Neural progenitor cell (in vitro differentiated cells): ENCODE measurements around the gene CCL21. TPM values are rescaled to one million over a fixed set of nuclear protein-coding genes. Genes with fewer than 3 reads are reported as not detected.

Experiments used
- DNase-seq: peaks from one replicate; pipeline ENCODE4 v3.0.0-alpha.2; 2016; ENCODE audit warnings: low spot score
- H2AFZ ChIP-seq: fragments of 200-600 bp; sonication (generic); replicated peaks from 2 replicates; pipeline ENCODE4 v1.6.1; 2016; ENCODE audit warnings: antibody characterized with exemption
- H3F3A ChIP-seq: fragments of 200-600 bp; sonication (generic); 2 replicates; pipeline ENCODE4 v1.6.1; 2016; ENCODE audit warnings: antibody characterized with exemption, low read depth
- H3K27ac ChIP-seq: fragments of 200-600 bp; sonication (generic); 2 replicates; pipeline ENCODE4 v1.5.1; 2016; ENCODE audit warnings: mild to moderate bottlenecking
- H3K27me3 ChIP-seq: fragments of 200-600 bp; sonication (generic); 2 replicates; pipeline ENCODE4 v1.6.1; 2016; ENCODE audit warnings: mild to moderate bottlenecking, moderate library complexity
- H3K36me3 ChIP-seq: fragments of 200-600 bp; sonication (generic); 2 replicates; pipeline ENCODE4 v1.5.1; 2016
- H3K4me1 ChIP-seq: fragments of 200-600 bp; sonication (generic); 2 replicates; pipeline ENCODE4 v1.6.1; 2016; ENCODE audit warnings: mixed run types
- H3K4me2 ChIP-seq: fragments of 200-600 bp; sonication (generic); 2 replicates; pipeline ENCODE4 v1.6.1; 2016
- H3K4me3 ChIP-seq: fragments of 200-600 bp; sonication (generic); 2 replicates; pipeline ENCODE4 v1.5.1; 2016
- H3K79me2 ChIP-seq: fragments of 200-600 bp; sonication (generic); 2 replicates; pipeline ENCODE4 v1.6.1; 2016; ENCODE audit warnings: low read depth
- H3K9ac ChIP-seq: fragments of 200-600 bp; sonication (generic); 2 replicates; pipeline ENCODE4 v1.6.1; 2016
- H3K9me3 ChIP-seq: fragments of 200-600 bp; sonication (generic); 2 replicates; pipeline ENCODE4 v1.5.1; 2016; ENCODE audit warnings: low read depth
- H4K20me1 ChIP-seq: fragments of 200-600 bp; sonication (generic); 2 replicates; pipeline ENCODE4 v1.6.1; 2016; ENCODE audit warnings: low read depth
- H3K27ac Mint-ChIP-seq: 3 replicates; pipeline ENCODE4 v1.8.0; 2021; ENCODE audit warnings: mixed read lengths
- H3K27me3 Mint-ChIP-seq: 2 replicates; pipeline ENCODE4 v1.8.0; 2022; ENCODE audit warnings: low read depth, mild to moderate bottlenecking, inconsistent platforms, moderate library complexity, mixed read lengths; ENCODE audit not compliant: insufficient read depth
- H3K36me3 Mint-ChIP-seq: 3 replicates; pipeline ENCODE4 v1.8.0; 2021; ENCODE audit warnings: mixed read lengths
- H3K4me1 Mint-ChIP-seq: 3 replicates; pipeline ENCODE4 v1.8.0; 2021; ENCODE audit warnings: mixed read lengths
- H3K4me3 Mint-ChIP-seq: 3 replicates; pipeline ENCODE4 v1.8.0; 2021; ENCODE audit warnings: mild to moderate bottlenecking, moderate library complexity, mixed read lengths
- H3K9me3 Mint-ChIP-seq: 3 replicates; pipeline ENCODE4 v1.8.0; 2020; ENCODE audit warnings: mixed read lengths
- CTCF ChIP-seq: fragments of 200-600 bp; sonication (generic); IDR thresholded peaks from 2 replicates; pipeline ENCODE4 v1.5.1; 2017; ENCODE audit warnings: antibody characterized with exemption, mild to moderate bottlenecking
- EZH2 ChIP-seq: fragments of 200-600 bp; sonication (generic); IDR thresholded peaks from 2 replicates; pipeline ENCODE4 v1.6.1; 2017; ENCODE audit warnings: antibody characterized with exemption, mild to moderate bottlenecking, moderate library complexity
- EZH2phosphoT487 ChIP-seq: fragments of 200-600 bp; sonication (generic); IDR thresholded peaks from 2 replicates; pipeline ENCODE4 v1.6.1; 2017; ENCODE audit warnings: antibody characterized with exemption
- total RNA-seq: library from RNA; depleted of rRNA; stranded (reverse); fragments of >200 nt; gene quantifications from 2 replicates; pipeline ENCODE4 v1.2.3, GENCODE V29; 2015; ENCODE audit warnings: low replicate concordance

The CCL21 gene
- total RNA-seq, 1 donor from 2014 or later, result not detected

- no peaks in the 10 kb centered on the region for H3K27me3 ChIP-seq
- Mint-ChIP-seq H3K36me3 (peaks cover 19% of the 10 kb centered on the region), H3K4me1 (peaks cover 10% of the 10 kb centered on the region), H3K9me3 (peaks cover 4% of the 10 kb centered on the region), H3K27me3 (peaks cover 8% of the 10 kb centered on the region), H3K27ac (no peak overlapping the region), H3K4me3 (peak overlapping the region; percentile 93)
- H3K36me3 ChIP-seq, result no peaks in the 10 kb centered on the region
- H3K79me2 ChIP-seq, result peaks cover 17% of the 10 kb centered on the region
- peak overlapping the region; percentile 67 for H3K4me3 ChIP-seq
- no peak for DNase-seq
- peak overlapping the region; percentile 89 for H3K4me2 ChIP-seq
- H3F3A ChIP-seq, result peaks cover 16% of the 10 kb centered on the region
- H3K27ac ChIP-seq, result no peak overlapping the region
- no peak overlapping the region for H3K9ac ChIP-seq
- peak overlapping the region; percentile 77 for H2AFZ ChIP-seq
- peaks cover 14% of the 10 kb centered on the region for H4K20me1 ChIP-seq
- H3K9me3 ChIP-seq, result no peaks in the 10 kb centered on the region
- H3K4me1 ChIP-seq, result peaks cover 4% of the 10 kb centered on the region
- no peak for TF ChIP-seq EZH2phosphoT487
- peak; percentile 40 for TF ChIP-seq EZH2
Observed at GRCh38 chr9:34665067-34665380, 44.9 kb downstream of the CCL21 start.

- peaks cover 10% of the 10 kb centered on the region for H3K4me1 Mint-ChIP-seq
- H3K27me3 Mint-ChIP-seq, result peaks cover 8% of the 10 kb centered on the region
- H3K27ac Mint-ChIP-seq, result peak overlapping the region; percentile 93
- peaks cover 16% of the 10 kb centered on the region for H3F3A ChIP-seq
- no peaks in the 10 kb centered on the region for H3K9me3 ChIP-seq
- no peaks in the 10 kb centered on the region for H3K27me3 ChIP-seq
- peak overlapping the region; percentile 93 for H3K4me3 Mint-ChIP-seq
- H3K4me3 ChIP-seq, result peak overlapping the region; percentile 67
- no peaks in the 10 kb centered on the region for H3K36me3 ChIP-seq
- H3K4me1 ChIP-seq, result peaks cover 4% of the 10 kb centered on the region
- H3K4me2 ChIP-seq, result peak overlapping the region; percentile 89
- peaks cover 14% of the 10 kb centered on the region for H4K20me1 ChIP-seq
- no peak overlapping the region for H3K27ac ChIP-seq
- peaks cover 17% of the 10 kb centered on the region for H3K79me2 ChIP-seq
- peak overlapping the region; percentile 77 for H2AFZ ChIP-seq
- no peak for TF ChIP-seq EZH2phosphoT487
- peak; percentile 10 for TF ChIP-seq EZH2
- TF ChIP-seq CTCF, result peak; percentile 92
- peak; percentile 86 for DNase-seq
- peaks cover 4% of the 10 kb centered on the region for H3K9me3 Mint-ChIP-seq
- no peak overlapping the region for H3K9ac ChIP-seq
- H3K36me3 Mint-ChIP-seq, result peaks cover 15% of the 10 kb centered on the region
Observed at GRCh38 chr9:34664281-34665066, 45.5 kb downstream of the CCL21 start.

GRCh38 chr9:34663303-34663605, 46.7 kb downstream of the CCL21 start:
- Mint-ChIP-seq H3K36me3 (peaks cover 5% of the 10 kb centered on the region), H3K4me3 (no peak overlapping the region), H3K9me3 (no peaks in the 10 kb centered on the region), H3K27me3 (peaks cover 8% of the 10 kb centered on the region), H3K4me1 (peaks cover 10% of the 10 kb centered on the region), H3K27ac (no peak overlapping the region)
- Histone ChIP-seq H3K9ac (no peak overlapping the region), H3F3A (peaks cover 16% of the 10 kb centered on the region), H2AFZ (no peak overlapping the region), H3K4me3 (no peak overlapping the region), H3K4me1 (peaks cover 4% of the 10 kb centered on the region), H3K4me2 (no peak overlapping the region), H3K9me3 (no peaks in the 10 kb centered on the region), H3K27ac (no peak overlapping the region), H3K79me2 (peaks cover 17% of the 10 kb centered on the region), H3K36me3 (no peaks in the 10 kb centered on the region), H4K20me1 (peaks cover 14% of the 10 kb centered on the region), H3K27me3 (no peaks in the 10 kb centered on the region)
- no peak for DNase-seq
- TF ChIP-seq EZH2 (no peak), EZH2phosphoT487 (no peak), CTCF (no peak)

- H3K27ac Mint-ChIP-seq, result no peak within 1 kb of the TSS
- Histone ChIP-seq H3K4me1 (peaks cover 4% of the 10 kb centered on the region), H3K79me2 (peaks cover 17% of the 10 kb centered on the region), H3F3A (peaks cover 16% of the 10 kb centered on the region), H3K4me3 (no peak within 1 kb of the TSS), H3K4me2 (no peak within 1 kb of the TSS), H4K20me1 (peaks cover 14% of the 10 kb centered on the region), H2AFZ (no peak within 1 kb of the TSS), H3K9me3 (no peaks in the 10 kb centered on the region), H3K9ac (no peak within 1 kb of the TSS), H3K27ac (no peak within 1 kb of the TSS), H3K27me3 (no peaks in the 10 kb centered on the region), H3K36me3 (no peaks in the 10 kb centered on the region)
- DNase-seq, result no peak
- TF ChIP-seq EZH2phosphoT487, result no peak
- TF ChIP-seq EZH2, result no peak
- TF ChIP-seq CTCF, result no peak
- peaks cover 10% of the 10 kb centered on the region for H3K4me1 Mint-ChIP-seq
- H3K4me3 Mint-ChIP-seq, result no peak within 1 kb of the TSS
- H3K36me3 Mint-ChIP-seq, result peaks cover 5% of the 10 kb centered on the region
- H3K9me3 Mint-ChIP-seq, result no peaks in the 10 kb centered on the region
- peaks cover 8% of the 10 kb centered on the region for H3K27me3 Mint-ChIP-seq
Observed at GRCh38 chr9:34662526-34663302, 47.2 kb downstream of the CCL21 start, which contains the start of gene CCL27. Gene CCL27, minus strand, starts transcription at chr9:34662657. Its CDS starts 24 bp downstream, at chr9:34662633.
